K562 (cell line): Measurements from ENCODE around the gene TBL1X. TPM values are rescaled to one million over a fixed set of nuclear protein-coding genes. Genes with fewer than 3 reads are reported as not detected.

Source experiments
- FOXM1 ChIP-seq, 2 experiments: fragments of 450-650 bp in 1 of 2; sonication (generic) in 1 of 2; formaldehyde crosslinking in 1 of 2; IDR thresholded peaks; 2 replicates each; pipeline versions ENCODE4 v1.6.1 to v1.9.0; 2017 to 2022; ENCODE audit warnings: low read depth in 2 of 2, mild to moderate bottlenecking in 2 of 2, missing genetic modification reagents in 1 of 2, moderate library complexity in 1 of 2
- NFE2L1 ChIP-seq: fragments of 450-650 bp; IDR thresholded peaks from 2 replicates; pipeline ENCODE4 v1.6.1; 2016; ENCODE audit warnings: missing genetic modification characterization, low read depth, mild to moderate bottlenecking, missing compliant biosample characterization, moderate library complexity, borderline replicate concordance
- PRMT5 ChIP-seq: sonication (generic); formaldehyde crosslinking; IDR thresholded peaks from 2 replicates; pipeline ENCODE4 v1.5.0; 2020; ENCODE audit warnings: missing genetic modification reagents
- ZNF583 ChIP-seq: fragments of 250-450 bp; sonication (Bioruptor Pico); IDR thresholded peaks from 2 replicates; pipeline ENCODE4 v1.4.0; 2020
- polyA plus RNA-seq, 8 experiments: library from polyadenylated mRNA; depleted of rRNA in 4 of 8; stranded (reverse) in 5 of 8; unstranded in 3 of 8; fragments of >200 nt; fragmentation: Nextera tagmentation in 2 of 8; fragmentation: Illumina TruSeq in 1 of 8; extraction: Ambion mirVana in 2 of 8; extraction: Trizol in 1 of 8; gene quantifications; 2 replicates each; pipeline versions ENCODE4 v1.2.1 to v1.2.3, GENCODE V29; 2011 to 2014; ENCODE audit warnings: inconsistent platforms in 1 of 8, missing spikeins in 1 of 8
- total RNA-seq, 7 experiments: library from RNA; depleted of rRNA in 6 of 7; stranded (reverse); fragments of >200 nt in 6 of 7; fragmentation: Illumina TruSeq in 2 of 7; extraction: Trizol in 2 of 7; gene quantifications; 2 replicates each; pipeline versions ENCODE4 v1.2.1 to v1.2.3, GENCODE V29; 2011 to 2021; ENCODE audit warnings: low replicate concordance in 1 of 7
- TF ChIP-seq, protein P1 (sequence below): fragments of 200-800 bp; sonication (Bioruptor generic); IDR thresholded peaks from 2 replicates; pipeline ENCODE4 v1.6.1; 2016; ENCODE audit warnings: missing genetic modification characterization, missing compliant biosample characterization
- TF ChIP-seq, protein P2 (sequence below): sonication (generic); formaldehyde crosslinking; IDR thresholded peaks from 2 replicates; pipeline ENCODE4 v1.8.0; 2022; ENCODE audit warnings: missing genetic modification reagents, mild to moderate bottlenecking, borderline replicate concordance

Gene TBL1X
- total and polyA plus RNA-seq, 9 of the 15 experiments (the other 6 are each of a cell fraction or from before 2014, with no cell fraction given): 6.0 to 49.6 (median 19.7) TPM

- TF ChIP-seq, protein P1, sequence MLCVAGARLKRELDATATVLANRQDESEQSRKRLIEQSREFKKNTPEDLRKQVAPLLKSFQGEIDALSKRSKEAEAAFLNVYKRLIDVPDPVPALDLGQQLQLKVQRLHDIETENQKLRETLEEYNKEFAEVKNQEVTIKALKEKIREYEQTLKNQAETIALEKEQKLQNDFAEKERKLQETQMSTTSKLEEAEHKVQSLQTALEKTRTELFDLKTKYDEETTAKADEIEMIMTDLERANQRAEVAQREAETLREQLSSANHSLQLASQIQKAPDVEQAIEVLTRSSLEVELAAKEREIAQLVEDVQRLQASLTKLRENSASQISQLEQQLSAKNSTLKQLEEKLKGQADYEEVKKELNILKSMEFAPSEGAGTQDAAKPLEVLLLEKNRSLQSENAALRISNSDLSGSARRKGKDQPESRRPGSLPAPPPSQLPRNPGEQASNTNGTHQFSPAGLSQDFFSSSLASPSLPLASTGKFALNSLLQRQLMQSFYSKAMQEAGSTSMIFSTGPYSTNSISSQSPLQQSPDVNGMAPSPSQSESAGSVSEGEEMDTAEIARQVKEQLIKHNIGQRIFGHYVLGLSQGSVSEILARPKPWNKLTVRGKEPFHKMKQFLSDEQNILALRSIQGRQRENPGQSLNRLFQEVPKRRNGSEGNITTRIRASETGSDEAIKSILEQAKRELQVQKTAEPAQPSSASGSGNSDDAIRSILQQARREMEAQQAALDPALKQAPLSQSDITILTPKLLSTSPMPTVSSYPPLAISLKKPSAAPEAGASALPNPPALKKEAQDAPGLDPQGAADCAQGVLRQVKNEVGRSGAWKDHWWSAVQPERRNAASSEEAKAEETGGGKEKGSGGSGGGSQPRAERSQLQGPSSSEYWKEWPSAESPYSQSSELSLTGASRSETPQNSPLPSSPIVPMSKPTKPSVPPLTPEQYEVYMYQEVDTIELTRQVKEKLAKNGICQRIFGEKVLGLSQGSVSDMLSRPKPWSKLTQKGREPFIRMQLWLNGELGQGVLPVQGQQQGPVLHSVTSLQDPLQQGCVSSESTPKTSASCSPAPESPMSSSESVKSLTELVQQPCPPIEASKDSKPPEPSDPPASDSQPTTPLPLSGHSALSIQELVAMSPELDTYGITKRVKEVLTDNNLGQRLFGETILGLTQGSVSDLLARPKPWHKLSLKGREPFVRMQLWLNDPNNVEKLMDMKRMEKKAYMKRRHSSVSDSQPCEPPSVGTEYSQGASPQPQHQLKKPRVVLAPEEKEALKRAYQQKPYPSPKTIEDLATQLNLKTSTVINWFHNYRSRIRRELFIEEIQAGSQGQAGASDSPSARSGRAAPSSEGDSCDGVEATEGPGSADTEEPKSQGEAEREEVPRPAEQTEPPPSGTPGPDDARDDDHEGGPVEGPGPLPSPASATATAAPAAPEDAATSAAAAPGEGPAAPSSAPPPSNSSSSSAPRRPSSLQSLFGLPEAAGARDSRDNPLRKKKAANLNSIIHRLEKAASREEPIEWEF: no peak
- TF ChIP-seq NFE2L1 (tag) (no peak), ZNF583 (CRISPR knock-in tag) (no peak), PRMT5 (CRISPR knock-in tag) (no peak), FOXM1 (IDR thresholded peaks at IDR 0.05; ENCODE audit: low read depth) (no peak), FOXM1 (CRISPR knock-in tag; IDR thresholded peaks at IDR 0.05; ENCODE audit: low read depth) (no peak)
- TF ChIP-seq, protein P2, sequence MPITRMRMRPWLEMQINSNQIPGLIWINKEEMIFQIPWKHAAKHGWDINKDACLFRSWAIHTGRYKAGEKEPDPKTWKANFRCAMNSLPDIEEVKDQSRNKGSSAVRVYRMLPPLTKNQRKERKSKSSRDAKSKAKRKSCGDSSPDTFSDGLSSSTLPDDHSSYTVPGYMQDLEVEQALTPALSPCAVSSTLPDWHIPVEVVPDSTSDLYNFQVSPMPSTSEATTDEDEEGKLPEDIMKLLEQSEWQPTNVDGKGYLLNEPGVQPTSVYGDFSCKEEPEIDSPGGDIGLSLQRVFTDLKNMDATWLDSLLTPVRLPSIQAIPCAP: no peak
These were observed 33.6 kb upstream of the TBL1X start (continued) for GRCh38 chrX:9431281-9431680.
